Retina (tissue), 1 donor: ENCODE measurements around the gene NMS.

Experiments
- DNase-seq: peaks from one replicate; pipeline ENCODE4 v3.0.0-alpha.2; 2016

The NMS gene

GRCh38 chr2:100494712-100495111 is 24.4 kb downstream of the NMS start:
- no peak for DNase-seq

GRCh38 chr2:100502782-100503181 is 32.5 kb downstream of the NMS start:
- no peak for DNase-seq

- no peak for DNase-seq
These were observed 34.3 kb downstream of the NMS start for GRCh38 chr2:100504542-100504941.

- DNase-seq, result no peak
These were observed 38.8 kb downstream of the NMS start for GRCh38 chr2:100509066-100509465.

- no peak for DNase-seq
These were observed 43.4 kb downstream of the NMS start for GRCh38 chr2:100513650-100514049.

GRCh38 chr2:100517556-100517955 is 47.3 kb downstream of the NMS start:
- DNase-seq, result no peak

- DNase-seq, result no peak
These were observed 48.5 kb downstream of the NMS start for GRCh38 chr2:100518801-100519200.

GRCh38 chr2:100520224-100520623 is 49.9 kb downstream of the NMS start:
- DNase-seq, result no peak

- no peak for DNase-seq
These were observed 52.1 kb downstream of the NMS start for GRCh38 chr2:100522430-100522829.

- DNase-seq, result no peak
These were observed 54.0 kb downstream of the NMS start for GRCh38 chr2:100524331-100524730.

- no peak for DNase-seq
These were observed 56.6 kb downstream of the NMS start for GRCh38 chr2:100526868-100527267.

GRCh38 chr2:100527440-100528015 is 57.2 kb downstream of the NMS start:
- DNase-seq, result no peak

GRCh38 chr2:100529176-100529575 is 58.9 kb downstream of the NMS start:
- no peak for DNase-seq

GRCh38 chr2:100529900-100530299 is 59.6 kb downstream of the NMS start:
- DNase-seq, result no peak
